Measurements from ENCODE around the gene TNIK. TPM values are rescaled to one million over a fixed set of nuclear protein-coding genes. Genes with fewer than 3 reads are reported as not detected.
A peak's percentile ranks its signal among the peaks of the same experiment; 100 is the strongest.

Gene TNIK
- total and polyA plus RNA-seq, 10 donors: 0.85 to 34.5 (median 14.1) TPM

GRCh38 chr3:171348121-171348520 lies 112.1 kb downstream of the TNIK start:
- intact Hi-C loops (cut with DNase I; ENCODE audit: low total_unique reads): no loop called here

GRCh38 chr3:171347301-171348039 lies 112.7 kb downstream of the TNIK start:
- Histone ChIP-seq H3K27me3 (replicated peaks in 1 of 7) (no peaks in the 10 kb centered on the region), H3K9me3 (peaks cover 0 to 6% (median 0%) of the 10 kb centered on the region in 8 donors), H3K27ac (peak overlapping the region in 2 of 8 donors; percentile 7 to 40), H3K4me3 (no peak overlapping the region), H3K36me3 (no peaks in the 10 kb centered on the region), H3K4me1 (peaks cover 0 to 18% (median 3%) of the 10 kb centered on the region in 6 donors)
- intact Hi-C loops (cut with DNase I; ENCODE audit: low total_unique reads): no loop called here
- WGBS, 5 donors: 21 to 28% (median 25%) methylated on average over 3 of the region's 3 CpGs
- TF ChIP-seq POLR2A (IDR thresholded peaks at IDR 0.05) (no peak), POLR2AphosphoS5 (IDR thresholded peaks at IDR 0.05) (no peak), CTCF (IDR thresholded peaks at IDR 0.05 in 8 of 11, conservative IDR thresholded peaks at IDR 0.05 in 3 of 11) (no peak)
- DNase-seq: no peak

More at GRCh38 chr3:171348121-171348520, 112.1 kb downstream of the TNIK start:
- Histone ChIP-seq H3K4me3 (no peak overlapping the region), H3K4me1 (peaks cover 0 to 18% (median 3%) of the 10 kb centered on the region in 6 donors), H3K36me3 (no peaks in the 10 kb centered on the region), H3K9me3 (no peaks in the 10 kb centered on the region), H3K27ac (no peak overlapping the region), H3K27me3 (replicated peaks in 1 of 7) (no peaks in the 10 kb centered on the region)
- no peak for DNase-seq
- 68 to 73% (median 71%) methylated on average over 4 of the region's 4 CpGs for WGBS, 5 donors
- TF ChIP-seq POLR2AphosphoS5 (IDR thresholded peaks at IDR 0.05) (no peak), POLR2A (IDR thresholded peaks at IDR 0.05) (no peak), CTCF (IDR thresholded peaks at IDR 0.05 in 8 of 11, conservative IDR thresholded peaks at IDR 0.05 in 3 of 11) (no peak)

- H3K36me3 ChIP-seq: no peaks in the 10 kb centered on the region
- H3K27ac ChIP-seq: peak overlapping the region in 2 of 8 donors; percentile 7 to 40
- H3K4me3 ChIP-seq: no peak overlapping the region
- H3K9me3 ChIP-seq: peaks cover 0 to 6% (median 0%) of the 10 kb centered on the region in 8 donors
- no peaks in the 10 kb centered on the region for H3K27me3 ChIP-seq (replicated peaks in 1 of 7)
- TF ChIP-seq POLR2AphosphoS5 (IDR thresholded peaks at IDR 0.05) (no peak), CTCF (IDR thresholded peaks at IDR 0.05 in 8 of 11, conservative IDR thresholded peaks at IDR 0.05 in 3 of 11) (no peak), POLR2A (IDR thresholded peaks at IDR 0.05) (no peak)
- intact Hi-C loops (cut with DNase I; ENCODE audit: low total_unique reads): no loop called here
- WGBS, 5 donors: 76 to 93% (median 86%) methylated on average over 3 of the region's 3 CpGs
- no peak for DNase-seq
- peaks cover 0 to 18% (median 3%) of the 10 kb centered on the region in 6 donors for H3K4me1 ChIP-seq
These were observed 113.5 kb downstream of the TNIK start for GRCh38 chr3:171346582-171347300.

- Histone ChIP-seq H3K9me3 (peaks cover 0 to 6% (median 0%) of the 10 kb centered on the region in 8 donors), H3K27me3 (replicated peaks in 1 of 7) (no peaks in the 10 kb centered on the region), H3K27ac (no peak overlapping the region), H3K4me3 (no peak overlapping the region), H3K4me1 (peaks cover 0 to 18% (median 3%) of the 10 kb centered on the region in 6 donors), H3K36me3 (no peaks in the 10 kb centered on the region)
- 87 to 100% (median 93%) methylated on average over 1 of the region's 1 CpG for WGBS, 5 donors
- DNase-seq: no peak
- intact Hi-C loops (cut with DNase I; ENCODE audit: low total_unique reads): no loop called here
- TF ChIP-seq CTCF (IDR thresholded peaks at IDR 0.05 in 8 of 11, conservative IDR thresholded peaks at IDR 0.05 in 3 of 11) (no peak), POLR2AphosphoS5 (IDR thresholded peaks at IDR 0.05) (no peak), POLR2A (IDR thresholded peaks at IDR 0.05) (no peak)
These were observed 114.2 kb downstream of the TNIK start for GRCh38 chr3:171346019-171346418.
